ENCODE data around the gene FAM9C. TPM values are rescaled to one million over a fixed set of nuclear protein-coding genes. Genes with fewer than 3 reads are reported as not detected.
"Not testable (repeated sequence)": the region's sequence is repeated elsewhere in the genome, so short reads cannot be mapped to it uniquely, and the experiment has no call there.

FAM9C gene
- total RNA-seq, 1 donor from 2014 or later, result 0.34 TPM

DNA sequence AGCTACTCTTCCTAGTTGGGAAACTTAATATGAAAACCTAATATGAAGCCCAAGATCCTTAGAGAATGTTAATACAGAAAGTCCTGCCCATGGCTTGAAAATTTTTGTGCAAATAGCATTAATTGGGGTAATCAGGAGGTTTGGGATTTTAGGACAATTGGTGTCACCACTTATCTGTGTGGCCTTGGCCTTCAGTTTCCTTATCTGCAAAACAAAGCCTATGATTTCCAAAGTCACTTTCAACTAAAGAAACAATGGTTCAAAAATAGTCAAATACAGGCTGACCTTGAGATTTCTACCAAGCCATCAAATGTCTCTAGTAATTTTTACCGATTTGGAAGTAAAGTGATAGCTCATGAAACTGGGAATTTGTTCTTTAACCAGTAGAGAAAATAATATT lies 40.2 kb upstream of the FAM9C start:
- no peaks in the 10 kb centered on the region for H3K27me3 Mint-ChIP-seq (ENCODE audit: low read depth)
- H3K4me3 Mint-ChIP-seq, result no peak overlapping the region
- TF ChIP-seq, protein P1, sequence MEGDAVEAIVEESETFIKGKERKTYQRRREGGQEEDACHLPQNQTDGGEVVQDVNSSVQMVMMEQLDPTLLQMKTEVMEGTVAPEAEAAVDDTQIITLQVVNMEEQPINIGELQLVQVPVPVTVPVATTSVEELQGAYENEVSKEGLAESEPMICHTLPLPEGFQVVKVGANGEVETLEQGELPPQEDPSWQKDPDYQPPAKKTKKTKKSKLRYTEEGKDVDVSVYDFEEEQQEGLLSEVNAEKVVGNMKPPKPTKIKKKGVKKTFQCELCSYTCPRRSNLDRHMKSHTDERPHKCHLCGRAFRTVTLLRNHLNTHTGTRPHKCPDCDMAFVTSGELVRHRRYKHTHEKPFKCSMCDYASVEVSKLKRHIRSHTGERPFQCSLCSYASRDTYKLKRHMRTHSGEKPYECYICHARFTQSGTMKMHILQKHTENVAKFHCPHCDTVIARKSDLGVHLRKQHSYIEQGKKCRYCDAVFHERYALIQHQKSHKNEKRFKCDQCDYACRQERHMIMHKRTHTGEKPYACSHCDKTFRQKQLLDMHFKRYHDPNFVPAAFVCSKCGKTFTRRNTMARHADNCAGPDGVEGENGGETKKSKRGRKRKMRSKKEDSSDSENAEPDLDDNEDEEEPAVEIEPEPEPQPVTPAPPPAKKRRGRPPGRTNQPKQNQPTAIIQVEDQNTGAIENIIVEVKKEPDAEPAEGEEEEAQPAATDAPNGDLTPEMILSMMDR (IDR thresholded peaks at IDR 0.05; ENCODE audit: unreplicated experiment), result no peak
- no peak overlapping the region for H3K27ac Mint-ChIP-seq
- no peak for DNase-seq (ENCODE audit: low spot score in 2 of 2, unreplicated experiment in 2 of 2)
- peaks cover 20% of the 10 kb centered on the region for H3K4me1 Mint-ChIP-seq
- no peaks in the 10 kb centered on the region for H3K36me3 Mint-ChIP-seq
- H3K9me3 Mint-ChIP-seq, result peaks cover 20% of the 10 kb centered on the region

DNA sequence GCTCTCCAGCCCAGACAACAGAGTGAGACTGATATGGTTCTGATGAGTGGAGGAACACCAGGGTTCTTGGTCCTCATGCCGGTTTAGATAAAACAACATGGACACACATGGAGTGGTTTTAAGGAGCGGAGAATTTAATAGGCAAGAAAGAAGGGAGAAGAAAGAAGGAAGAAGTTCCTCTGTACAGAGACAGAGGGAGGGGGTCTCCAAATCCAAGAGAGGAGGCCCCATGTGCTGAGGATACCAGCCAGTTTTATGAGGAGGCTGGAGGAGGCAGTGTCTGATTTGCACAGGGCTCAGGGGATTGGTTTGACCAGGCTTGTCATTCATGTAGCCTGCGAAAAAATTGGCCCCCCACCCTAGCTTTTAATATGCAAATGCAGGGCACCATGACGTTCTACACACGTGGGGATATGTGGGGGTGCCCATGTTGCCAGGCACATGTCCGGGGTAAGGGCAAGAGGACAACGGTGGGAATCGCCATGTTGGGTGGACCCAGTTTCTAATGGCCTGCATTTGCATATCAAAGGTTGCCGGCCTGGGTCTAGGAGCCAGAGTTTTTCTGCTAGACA lies 39.4 kb upstream of the FAM9C start:
- Mint-ChIP-seq H3K9me3 (peaks cover 17% of the 10 kb centered on the region), H3K4me1 (peaks cover 25% of the 10 kb centered on the region)
- H3K27me3 Mint-ChIP-seq (ENCODE audit: low read depth); H3K36me3 Mint-ChIP-seq; H3K27ac Mint-ChIP-seq; DNase-seq (ENCODE audit: low spot score in 2 of 2, unreplicated experiment in 2 of 2); H3K4me3 Mint-ChIP-seq: not testable (repeated sequence)

DNA sequence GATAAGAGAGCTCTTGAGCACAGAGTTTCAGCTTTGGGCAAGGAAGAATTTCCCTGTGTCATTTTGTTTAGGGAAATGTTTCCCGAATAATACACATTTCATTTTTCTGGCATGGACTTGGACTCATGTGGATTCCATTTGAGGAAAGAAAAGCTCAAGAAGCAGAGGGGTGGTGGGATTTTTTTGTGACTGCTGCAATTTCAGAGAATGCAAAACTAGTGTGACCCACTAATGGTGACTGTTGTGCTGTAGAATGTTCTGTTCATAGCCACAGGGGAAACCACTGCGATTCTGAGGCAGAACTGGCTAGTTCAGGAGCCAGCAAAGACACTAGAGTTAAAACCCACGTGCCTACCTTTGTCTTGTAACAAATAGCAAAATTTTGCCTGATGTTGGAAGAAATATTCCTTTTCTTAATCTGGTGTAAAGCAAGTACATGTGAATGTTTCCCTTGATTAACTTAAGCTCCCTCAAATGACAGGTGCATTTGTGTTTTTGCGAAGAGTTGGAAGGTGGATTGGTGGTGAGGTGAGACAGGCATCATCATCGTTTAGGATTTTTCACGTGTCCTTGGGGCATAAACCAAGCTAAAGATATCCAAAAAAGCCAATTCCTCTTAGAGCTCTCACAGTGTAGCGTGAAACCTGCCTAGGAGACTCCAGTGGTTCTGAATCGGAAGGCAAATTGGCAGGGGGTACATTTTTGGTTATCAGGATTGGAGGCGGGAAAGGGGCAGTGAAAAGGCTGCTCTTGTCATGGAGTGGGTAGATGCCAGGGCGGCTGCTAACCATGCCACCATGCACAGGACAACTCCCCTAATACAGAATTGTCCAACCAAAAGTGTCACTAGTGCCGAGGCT lies 38.0 kb upstream of the FAM9C start:
- Mint-ChIP-seq H3K9me3 (peaks cover 17% of the 10 kb centered on the region), H3K27ac (peak overlapping the region; percentile 40), H3K4me3 (no peak overlapping the region), H3K4me1 (peaks cover 30% of the 10 kb centered on the region), H3K27me3 (ENCODE audit: low read depth) (no peaks in the 10 kb centered on the region), H3K36me3 (no peaks in the 10 kb centered on the region)
- DNase-seq (ENCODE audit: low spot score in 2 of 2, unreplicated experiment in 2 of 2), result no peak
- TF ChIP-seq, protein P1 (IDR thresholded peaks at IDR 0.05; ENCODE audit: unreplicated experiment), result no peak

DNA sequence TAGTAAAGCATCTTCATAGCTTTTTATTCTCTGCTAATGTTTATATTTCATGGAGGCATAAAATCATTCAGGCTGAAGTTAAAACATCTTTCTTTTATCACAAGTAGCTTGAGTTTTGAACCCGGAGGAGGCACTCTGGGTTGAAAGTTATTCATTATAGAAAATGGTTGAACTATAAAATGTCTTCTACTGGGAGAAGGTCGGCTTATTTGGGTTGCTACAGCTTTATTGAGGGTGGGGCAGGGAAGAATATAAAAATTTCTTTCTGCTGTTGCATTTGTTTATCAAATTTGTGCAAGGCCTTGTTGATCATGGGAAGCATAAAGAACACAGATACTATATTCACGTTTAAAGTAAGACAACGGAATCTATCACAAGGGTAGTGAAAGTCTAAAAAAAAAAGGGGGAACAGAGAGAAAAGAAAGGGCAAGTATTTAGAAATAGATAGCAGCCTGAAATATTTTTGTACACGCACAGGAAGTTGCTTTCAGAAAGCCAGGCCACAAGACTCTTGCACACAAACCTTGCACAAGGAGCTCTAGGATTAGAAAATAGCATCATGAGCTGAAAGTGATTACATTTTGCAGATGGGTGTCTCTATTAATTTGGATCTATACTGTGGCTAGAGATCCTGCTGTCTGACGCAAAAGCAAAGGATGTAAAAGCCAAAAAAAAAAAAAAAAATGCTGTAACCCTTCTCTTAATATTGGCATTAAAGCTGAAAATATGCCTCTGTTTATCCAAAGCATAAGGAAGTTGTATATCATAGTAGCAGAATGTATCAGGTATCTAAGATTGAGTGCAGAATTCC lies 37.2 kb upstream of the FAM9C start:
- no peak for DNase-seq (ENCODE audit: low spot score in 2 of 2, unreplicated experiment in 2 of 2)
- Mint-ChIP-seq H3K9me3 (peaks cover 17% of the 10 kb centered on the region), H3K27me3 (ENCODE audit: low read depth) (no peaks in the 10 kb centered on the region), H3K4me1 (peaks cover 30% of the 10 kb centered on the region), H3K27ac (peak overlapping the region; percentile 32), H3K36me3 (no peaks in the 10 kb centered on the region), H3K4me3 (no peak overlapping the region)
- TF ChIP-seq, protein P1 (IDR thresholded peaks at IDR 0.05; ENCODE audit: unreplicated experiment), result no peak

DNA sequence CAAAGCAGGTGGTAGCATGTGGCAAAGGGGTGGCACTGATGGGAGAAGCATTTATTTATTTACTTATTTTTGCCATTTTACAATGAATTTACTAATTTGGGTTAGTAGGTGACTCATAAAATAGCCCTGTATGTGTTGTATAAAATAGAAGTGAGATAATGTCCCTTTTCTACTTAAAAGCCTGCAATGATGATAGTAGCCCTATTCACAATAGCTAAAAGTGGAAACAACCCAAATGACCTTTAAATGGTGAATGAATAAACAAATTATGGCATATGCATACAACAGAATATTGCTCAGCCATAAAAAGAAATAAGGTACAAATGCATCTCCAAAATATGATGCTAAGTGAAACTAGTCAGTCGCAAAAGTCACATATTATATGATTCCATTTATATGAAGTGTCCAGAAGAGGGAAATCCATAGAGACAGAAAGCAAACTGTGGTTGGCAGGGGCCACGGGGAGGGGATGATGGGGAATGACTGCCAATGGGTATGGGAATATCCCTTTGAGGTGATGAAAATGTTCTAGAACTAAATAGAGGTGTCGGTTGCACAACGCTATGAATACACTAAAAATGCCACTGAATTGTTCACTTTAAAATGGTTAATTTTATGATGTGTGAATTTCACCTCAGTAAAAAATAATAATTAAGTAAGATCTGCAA lies 35.8 kb upstream of the FAM9C start:
- H3K4me3 Mint-ChIP-seq, result no peak overlapping the region
- no peaks in the 10 kb centered on the region for H3K36me3 Mint-ChIP-seq
- H3K27me3 Mint-ChIP-seq (ENCODE audit: low read depth), result no peaks in the 10 kb centered on the region
- peak overlapping the region; percentile 32 for H3K27ac Mint-ChIP-seq
- TF ChIP-seq, protein P1 (IDR thresholded peaks at IDR 0.05; ENCODE audit: unreplicated experiment), result no peak
- H3K4me1 Mint-ChIP-seq, result peaks cover 30% of the 10 kb centered on the region
- peaks cover 13% of the 10 kb centered on the region for H3K9me3 Mint-ChIP-seq
- no peak for DNase-seq (ENCODE audit: low spot score in 2 of 2, unreplicated experiment in 2 of 2)
